Calu3 (cell line): ENCODE results near the gene ATP9A. TPM values are rescaled to one million over a fixed set of nuclear protein-coding genes. Genes with fewer than 3 reads are reported as not detected.

Source experiments
- BruUV-seq: library from RNA; stranded (reverse); fragments of 400-500 nt; replicated peaks from 2 replicates; lab custom pipeline; 2021; lab: Mats Ljungman, UMichigan
- CTCF ChIA-PET: fragments of 300-600 bp; sonication (Branson Sonifier 250); formaldehyde crosslinking; loops from one replicate; lab custom pipeline; 2022; ENCODE audit warnings: antibody characterized with exemption; lab: Charles Lee
- DNase-seq: peaks from one replicate; pipeline ENCODE4 v3.0.0; 2022
- H3K27ac Mint-ChIP-seq: one replicate; pipeline ENCODE4 v1.8.0; 2022; ENCODE audit warnings: mixed read lengths; ENCODE audit not compliant: unreplicated experiment
- H3K27me3 Mint-ChIP-seq: one replicate; pipeline ENCODE4 v1.8.0; 2022; ENCODE audit warnings: mixed read lengths; ENCODE audit not compliant: unreplicated experiment
- H3K36me3 Mint-ChIP-seq: one replicate; pipeline ENCODE4 v1.8.0; 2022; ENCODE audit warnings: mild to moderate bottlenecking, moderate library complexity, mixed read lengths; ENCODE audit not compliant: insufficient read depth, unreplicated experiment
- H3K4me1 Mint-ChIP-seq: one replicate; pipeline ENCODE4 v1.8.0; 2022; ENCODE audit warnings: mild to moderate bottlenecking, low read depth, mixed read lengths; ENCODE audit not compliant: unreplicated experiment
- H3K4me3 Mint-ChIP-seq: one replicate; pipeline ENCODE4 v1.8.0; 2022; ENCODE audit warnings: mild to moderate bottlenecking, low read depth, moderate library complexity, mixed read lengths; ENCODE audit not compliant: unreplicated experiment
- H3K9me3 Mint-ChIP-seq: one replicate; pipeline ENCODE4 v1.8.0; 2022; ENCODE audit warnings: low read depth, mixed read lengths; ENCODE audit not compliant: unreplicated experiment
- CTCF ChIP-seq: fragments of 200-600 bp; IDR thresholded peaks from one replicate; pipeline ENCODE4 v1.8.0; 2022; ENCODE audit warnings: antibody characterized with exemption; ENCODE audit not compliant: unreplicated experiment
- intact Hi-C: fragments of 100-400 bp; cut with micrococcal nuclease; formaldehyde crosslinking; loops from one replicate; pipeline ENCODE4 v1.10.0; 2022; ENCODE audit not compliant: unreplicated experiment
- total RNA-seq: library from RNA; stranded (reverse); gene quantifications from 2 replicates; pipeline ENCODE4 v1.2.3, GENCODE V29; 2022

ATP9A gene
- total RNA-seq, 1 experiment from 2014 or later, result 98.5 TPM

GRCh38 chr20:51595744-51596143 is 172.4 kb downstream of the ATP9A start:
- Mint-ChIP-seq H3K4me1 (peaks cover 10% of the 10 kb centered on the region), H3K9me3 (no peaks in the 10 kb centered on the region), H3K36me3 (peaks cover 13% of the 10 kb centered on the region), H3K27ac (no peak overlapping the region), H3K27me3 (no peaks in the 10 kb centered on the region), H3K4me3 (no peak overlapping the region)
- no peak for DNase-seq
- no TSS peak for BruUV-seq
- CTCF ChIA-PET, result interaction anchor here (0.7 to 1.9 kb wide), 5 partner anchors 138 to 608 kb away, joined by 3 to 29 read pairs (median 17); no protein-coding TSS in a partner anchor
- intact Hi-C loops, result loop anchor here (1.0 to 2.0 kb wide), 3 partner anchors 209 to 609 kb away; no protein-coding TSS in a partner anchor
- TF ChIP-seq CTCF, result no peak

GRCh38 chr20:51595058-51595532 is 173.1 kb downstream of the ATP9A start:
- BruUV-seq, result no TSS peak
- CTCF ChIA-PET, result interaction anchor here (0.7 to 1.9 kb wide), 16 partner anchors 14 to 608 kb away, joined by 3 to 29 read pairs (median 4); partner anchors contain the start of gene NFATC2
- TF ChIP-seq CTCF, result peak; percentile 95
- Mint-ChIP-seq H3K9me3 (no peaks in the 10 kb centered on the region), H3K4me3 (no peak overlapping the region), H3K27me3 (no peaks in the 10 kb centered on the region), H3K36me3 (peaks cover 13% of the 10 kb centered on the region), H3K4me1 (peaks cover 10% of the 10 kb centered on the region), H3K27ac (no peak overlapping the region)
- intact Hi-C loops, result loop anchor here (1.0 to 2.0 kb wide), 3 partner anchors 209 to 608 kb away; no protein-coding TSS in a partner anchor
- DNase-seq, result peak; percentile 92

- CTCF ChIA-PET, result interaction anchor here (0.7 to 1.9 kb wide), 15 partner anchors 13 to 607 kb away, joined by 3 to 29 read pairs (median 4); partner anchors contain the start of gene NFATC2
- TF ChIP-seq CTCF, result no peak
- peaks cover 13% of the 10 kb centered on the region for H3K36me3 Mint-ChIP-seq
- H3K9me3 Mint-ChIP-seq, result no peaks in the 10 kb centered on the region
- intact Hi-C loops, result loop anchor here (1.0 to 2.0 kb wide), 3 partner anchors 208 to 608 kb away; no protein-coding TSS in a partner anchor
- no peaks in the 10 kb centered on the region for H3K27me3 Mint-ChIP-seq
- no peak overlapping the region for H3K27ac Mint-ChIP-seq
- no TSS peak for BruUV-seq
- no peak overlapping the region for H3K4me3 Mint-ChIP-seq
- no peak for DNase-seq
- peaks cover 10% of the 10 kb centered on the region for H3K4me1 Mint-ChIP-seq
Measured at GRCh38 chr20:51594236-51595057, 173.7 kb downstream of the ATP9A start.

DNA sequence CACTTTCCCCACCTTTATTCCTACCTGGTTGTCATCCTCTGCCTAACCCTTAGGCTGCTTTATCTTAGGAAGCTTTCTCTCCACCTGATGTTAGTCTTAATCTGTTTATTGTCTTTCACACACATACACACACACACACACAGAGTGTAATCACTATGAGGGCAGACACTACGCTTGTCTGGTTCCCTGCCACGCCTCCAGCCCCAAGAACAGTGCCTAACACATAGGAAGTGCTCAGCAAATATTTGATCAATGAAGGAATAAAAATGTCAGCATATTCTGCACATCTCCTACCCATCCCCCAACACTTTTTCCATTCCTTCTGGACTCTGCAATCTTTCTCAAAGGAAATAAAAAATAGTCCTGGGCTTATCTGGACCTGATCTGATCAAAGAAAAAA is 174.6 kb downstream of the ATP9A start:
- H3K36me3 Mint-ChIP-seq, result peaks cover 13% of the 10 kb centered on the region

More for the DNA sequence above, 174.6 kb downstream of the ATP9A start:
- TF ChIP-seq CTCF, result no peak
- Mint-ChIP-seq H3K9me3 (no peaks in the 10 kb centered on the region), H3K27ac (no peak overlapping the region), H3K27me3 (no peaks in the 10 kb centered on the region), H3K4me1 (peaks cover 10% of the 10 kb centered on the region), H3K4me3 (no peak overlapping the region)
- no peak for DNase-seq
- no TSS peak for BruUV-seq
- intact Hi-C loops, result no loop called here
- CTCF ChIA-PET, result no interaction called here
